GM19328 (cell line): ENCODE results near the gene TMEM181.
A peak's percentile ranks its signal among the peaks of the same experiment; 100 is the strongest.
"Not testable (repeated sequence)": the region's sequence is repeated elsewhere in the genome, so short reads cannot be mapped to it uniquely, and the experiment has no call there.

Experiments used
- ATAC-seq: cut with Tn5 transposase; IDR thresholded peaks from one replicate; pipeline ENCODE4 v1.9.1; 2021; ENCODE audit warnings: mild to moderate bottlenecking, moderate library complexity; ENCODE audit not compliant: unreplicated experiment

Gene TMEM181

DNA sequence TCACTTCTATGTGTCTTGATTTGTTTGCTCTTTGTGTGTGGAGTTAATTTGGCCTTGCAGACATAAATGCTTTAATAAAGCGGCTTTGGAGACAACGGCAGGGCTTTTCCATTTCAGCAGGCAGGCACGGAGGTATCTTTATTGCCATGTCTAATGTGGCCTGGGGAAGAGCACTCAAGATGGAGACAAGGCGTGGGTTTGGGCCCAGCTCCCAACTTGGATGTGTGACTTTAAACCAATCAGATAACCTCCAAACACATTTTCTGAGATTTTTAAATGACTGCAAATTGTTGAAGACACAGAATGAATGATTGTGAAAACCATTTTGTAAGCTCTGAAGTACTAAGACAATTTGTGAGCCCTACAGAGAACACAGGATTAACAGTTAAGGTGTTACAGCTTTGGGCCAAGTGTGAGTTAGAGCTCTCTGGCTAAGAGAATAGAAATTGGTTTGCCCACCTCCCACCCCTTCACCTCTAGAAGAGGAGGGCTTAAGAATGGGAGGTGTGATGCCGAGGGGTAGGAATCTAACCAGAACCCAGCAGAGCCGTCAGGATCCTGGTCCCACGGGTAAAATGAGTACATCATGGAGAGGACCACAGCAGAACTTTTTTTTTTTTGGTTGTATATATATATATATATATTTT lies 75.7 kb downstream of the TMEM181 start:
- no peak for ATAC-seq

DNA sequence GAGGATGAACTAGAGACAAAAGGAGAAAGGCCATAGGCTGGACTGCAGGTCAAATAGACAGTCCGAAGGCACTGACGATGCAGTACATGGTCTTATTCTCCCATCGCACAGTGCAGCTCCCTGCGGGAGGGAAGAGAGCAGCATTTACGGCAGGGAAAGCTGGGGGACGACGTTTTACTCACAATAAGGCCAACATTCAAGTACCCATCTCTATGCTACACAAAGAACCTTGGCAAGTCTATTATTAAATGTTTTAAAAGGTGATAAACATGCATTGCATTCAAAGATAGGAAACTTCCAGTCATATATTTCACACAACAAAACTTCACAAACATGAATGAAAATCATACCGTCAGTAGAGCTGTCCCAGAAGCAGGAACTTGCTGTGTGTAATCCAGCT lies 76.9 kb downstream of the TMEM181 start:
- no peak for ATAC-seq

DNA sequence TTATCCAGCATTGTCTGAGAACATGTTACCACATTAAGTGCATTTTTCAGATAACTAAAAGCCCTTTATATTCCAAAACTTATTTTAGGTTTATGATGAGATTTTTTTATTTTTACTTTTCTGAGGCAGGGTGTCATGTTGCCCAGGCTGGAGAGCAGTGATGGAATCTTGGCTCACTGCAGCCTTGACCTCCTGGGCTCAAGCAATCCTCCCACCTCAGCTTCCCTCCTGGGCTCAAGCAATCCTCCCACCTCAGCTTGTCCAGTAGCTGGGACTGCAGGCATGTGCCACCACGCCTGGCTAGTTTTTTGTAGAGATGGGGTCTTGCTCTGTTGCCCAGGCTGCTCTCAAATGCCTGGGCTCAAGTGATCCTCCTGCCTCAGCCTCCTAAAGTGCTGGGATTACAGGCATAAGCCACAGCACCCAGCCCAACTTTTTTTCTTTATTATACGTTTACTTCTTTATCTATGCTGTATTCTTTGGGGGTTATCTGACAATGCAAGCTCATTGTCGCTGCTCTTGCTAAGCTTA lies 78.5 kb downstream of the TMEM181 start:
- ATAC-seq, result no peak

DNA sequence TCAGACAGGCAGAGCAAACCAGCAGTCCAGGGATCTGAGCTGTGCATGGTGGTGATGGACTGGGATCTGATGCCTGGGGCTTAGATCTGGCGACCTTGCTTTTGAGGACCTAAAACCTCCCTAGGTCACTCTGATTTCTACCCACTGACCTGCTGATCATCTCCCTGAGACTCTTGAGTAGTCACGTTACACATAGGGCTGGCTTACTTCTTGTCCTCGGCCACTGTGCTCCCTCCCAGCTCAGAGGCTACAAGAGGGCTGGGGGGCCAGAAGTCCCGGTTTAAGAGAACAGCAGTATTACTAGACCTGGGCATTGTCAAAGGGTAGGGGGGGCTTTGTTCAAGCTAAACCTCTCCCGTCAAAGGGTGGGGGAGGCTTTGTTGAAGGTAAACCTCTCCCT lies 79.2 kb downstream of the TMEM181 start:
- no peak for ATAC-seq

DNA sequence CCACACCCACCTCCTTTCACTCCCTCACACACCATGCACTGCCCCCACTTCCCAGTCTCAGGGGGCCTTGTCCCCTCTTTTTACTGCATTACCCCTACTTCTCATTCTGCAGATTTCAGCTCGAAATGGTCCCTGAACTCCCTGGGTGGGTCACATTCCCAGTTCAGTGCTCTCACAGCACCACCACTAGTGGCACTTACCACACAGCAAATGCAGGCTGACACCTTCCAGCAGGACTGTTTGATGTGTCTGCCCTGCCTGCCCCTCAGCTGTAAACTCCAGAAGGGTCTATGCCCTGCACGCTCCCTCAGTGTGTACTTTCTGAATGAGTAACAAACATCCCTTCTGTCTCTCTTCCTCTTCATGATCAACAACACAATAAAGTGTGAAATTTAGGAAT lies 80.6 kb downstream of the TMEM181 start:
- no peak for ATAC-seq

DNA sequence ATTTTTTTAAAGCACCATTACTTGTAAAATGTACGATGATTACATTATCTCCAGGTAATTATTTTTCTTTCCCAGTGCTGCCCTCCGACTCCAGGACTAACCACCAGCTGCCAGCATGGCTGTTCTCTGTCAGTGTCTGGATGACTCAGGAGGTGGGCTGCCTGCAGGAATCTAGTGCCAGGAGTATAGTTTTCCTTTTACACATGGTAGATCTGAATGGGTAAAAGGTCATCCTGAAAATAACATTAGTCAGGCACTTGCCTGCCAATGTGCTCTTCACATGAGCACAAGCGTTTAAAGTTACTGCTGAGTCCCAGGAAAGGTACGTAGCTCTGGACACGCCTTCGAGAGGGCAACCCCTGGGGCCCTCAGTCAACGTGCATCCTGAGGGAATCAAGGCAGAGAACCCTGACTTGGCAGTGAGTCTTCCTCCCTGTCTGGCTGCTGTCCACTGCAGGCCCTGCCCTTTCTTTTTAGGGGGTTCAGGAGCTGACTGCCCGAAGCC lies 82.3 kb downstream of the TMEM181 start:
- no peak for ATAC-seq

DNA sequence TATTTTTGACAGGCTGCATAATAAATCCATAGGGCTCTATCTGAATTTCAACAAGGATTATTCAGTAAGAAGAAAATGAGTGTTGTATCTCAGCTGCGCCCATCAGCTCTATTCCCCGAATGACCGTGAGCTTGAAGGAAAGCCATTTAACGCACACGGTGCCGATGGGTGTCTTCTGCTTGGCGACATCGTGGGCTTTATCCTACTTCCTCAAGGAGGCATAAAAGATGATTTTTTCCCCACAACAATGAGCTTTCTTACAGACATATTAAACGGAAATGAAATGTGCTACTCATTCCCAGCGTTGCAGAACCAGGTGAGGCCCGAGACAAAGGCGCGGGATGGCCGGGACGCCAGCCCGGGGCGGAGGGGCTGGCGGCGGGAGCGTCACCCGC lies 83.9 kb downstream of the TMEM181 start:
- peak; percentile 3 for ATAC-seq

DNA sequence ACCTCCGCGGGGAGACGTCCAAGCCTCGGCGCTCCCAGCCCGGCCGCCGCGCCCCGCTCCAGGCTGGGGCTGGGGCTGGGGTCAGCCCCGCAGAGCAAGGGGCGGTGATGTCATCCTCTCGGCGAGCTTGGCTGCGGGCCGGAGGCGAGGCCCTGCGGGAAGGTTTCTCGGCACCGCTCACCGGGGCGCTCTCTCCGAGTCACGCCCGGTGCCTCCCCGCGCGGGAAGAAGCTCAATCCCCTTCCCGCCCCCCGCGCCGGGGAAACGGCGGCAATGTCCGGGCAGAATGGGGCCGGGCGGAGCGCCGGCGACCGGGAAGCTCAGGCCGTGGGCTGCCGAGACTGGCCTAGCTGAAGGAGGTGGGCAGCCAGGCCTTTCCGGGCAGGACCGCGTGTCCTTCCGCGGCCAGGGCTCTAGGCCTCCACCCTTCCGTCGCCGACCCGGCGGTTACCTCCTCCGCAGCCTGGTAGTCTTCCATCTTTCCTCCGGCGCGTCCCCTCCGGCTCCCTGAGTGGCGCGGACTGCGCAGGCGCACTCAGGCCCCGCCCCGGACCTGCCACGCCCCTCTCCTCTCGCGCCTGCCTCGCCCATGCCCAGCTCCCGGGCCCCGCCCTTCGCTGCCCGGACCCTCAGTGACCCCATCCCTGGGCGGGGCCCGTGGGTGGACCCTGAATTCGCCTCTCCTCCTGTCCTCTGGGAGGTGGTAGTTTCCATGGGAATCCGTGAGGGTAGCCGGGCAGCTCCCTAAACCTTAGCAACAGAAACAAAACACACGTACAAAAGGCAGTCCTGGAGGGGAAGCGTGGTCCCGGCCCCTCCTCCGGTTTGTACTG lies 84.6 kb downstream of the TMEM181 start, which contains the start of gene DYNLT1:
Gene DYNLT1 (minus strand): TSS at position 513 of the 833 bp plus-strand sequence. CDS start 35 bp downstream, at position 478.
- ATAC-seq, result peak; percentile 60

DNA sequence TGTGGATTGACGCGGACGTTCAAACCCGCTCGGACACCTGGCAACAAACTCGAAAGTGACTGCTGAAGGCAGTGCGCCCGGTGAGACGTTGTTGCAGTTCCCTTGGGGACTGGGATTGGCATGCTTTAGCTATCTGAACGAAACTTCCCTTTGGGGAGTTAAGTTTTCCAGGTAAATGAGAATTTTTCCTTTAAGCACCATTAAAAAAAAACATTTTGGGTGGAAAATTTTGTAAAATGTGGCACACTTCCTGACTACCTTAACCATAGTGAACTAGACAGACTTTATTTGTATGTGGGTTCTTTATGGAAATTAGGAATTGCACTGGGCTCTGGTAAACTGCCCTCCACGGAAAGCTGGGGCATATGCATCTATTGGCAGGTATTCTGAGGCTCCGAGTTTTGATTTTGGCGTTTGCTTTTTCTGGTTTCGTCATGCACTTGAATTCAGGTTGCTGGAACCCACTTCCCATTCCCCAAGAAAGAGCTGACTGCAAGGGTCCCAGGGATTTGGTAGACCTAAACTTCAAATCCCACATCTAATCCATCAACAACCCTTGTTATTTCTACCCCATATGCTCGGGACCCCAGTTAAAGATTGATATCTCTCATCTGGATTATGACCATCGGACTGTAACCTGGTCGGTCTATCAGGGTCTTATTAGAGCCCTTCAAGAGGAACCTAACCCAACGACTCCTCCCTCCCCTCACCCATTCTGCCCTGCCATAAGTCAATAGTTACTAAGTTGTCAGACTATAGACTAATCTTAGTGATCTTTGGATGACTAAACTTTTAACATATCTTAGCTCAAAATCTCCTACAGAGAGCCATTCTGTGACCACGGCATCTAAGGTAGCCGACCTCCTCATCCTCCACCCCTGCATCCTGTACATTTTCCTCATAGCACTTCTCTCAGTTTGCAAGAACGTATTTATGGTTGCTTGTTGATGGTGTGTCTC lies 85.5 kb downstream of the TMEM181 start:
- no peak for ATAC-seq

DNA sequence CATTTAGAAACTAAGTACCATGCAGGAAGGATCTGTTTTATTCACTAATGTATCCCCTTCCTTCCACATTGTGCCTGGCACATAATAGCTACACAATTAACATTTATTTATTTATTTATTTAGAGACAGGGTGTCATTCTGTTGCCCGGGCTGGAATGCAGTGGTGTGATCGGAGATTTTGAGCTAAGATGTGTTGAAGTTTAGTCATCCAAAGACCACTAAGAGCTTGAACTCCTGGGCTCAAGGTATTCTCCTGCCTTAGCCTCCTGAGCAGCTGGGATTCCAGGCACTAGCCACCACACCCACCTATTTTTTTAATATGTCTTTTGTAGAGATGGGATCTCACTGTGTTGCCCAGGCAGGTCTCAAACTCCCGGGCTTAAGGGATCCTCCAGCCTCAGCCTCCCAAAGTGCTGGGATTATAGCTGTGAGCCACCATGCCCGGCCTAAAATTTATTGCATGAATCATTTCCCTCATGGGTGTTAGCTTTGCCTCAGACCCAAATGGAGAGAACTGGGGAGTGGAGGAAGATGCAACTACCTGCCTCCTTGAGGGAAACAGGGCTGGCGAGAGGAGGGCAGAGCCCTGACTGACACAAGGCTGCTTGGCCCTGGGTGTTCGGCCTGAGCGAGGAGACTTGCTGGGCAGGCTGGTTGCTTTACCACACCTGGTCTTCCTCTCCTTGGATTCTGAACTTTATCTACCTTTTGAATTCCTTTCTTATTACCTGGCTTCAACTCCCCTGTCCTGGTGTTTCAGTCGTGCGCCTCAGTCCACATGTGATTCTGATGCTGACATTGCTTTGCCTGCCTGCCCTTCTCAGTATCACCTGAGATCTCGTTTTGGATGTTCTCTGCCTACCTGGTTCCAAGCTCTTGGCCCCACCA lies 86.4 kb downstream of the TMEM181 start:
- ATAC-seq, result no peak

DNA sequence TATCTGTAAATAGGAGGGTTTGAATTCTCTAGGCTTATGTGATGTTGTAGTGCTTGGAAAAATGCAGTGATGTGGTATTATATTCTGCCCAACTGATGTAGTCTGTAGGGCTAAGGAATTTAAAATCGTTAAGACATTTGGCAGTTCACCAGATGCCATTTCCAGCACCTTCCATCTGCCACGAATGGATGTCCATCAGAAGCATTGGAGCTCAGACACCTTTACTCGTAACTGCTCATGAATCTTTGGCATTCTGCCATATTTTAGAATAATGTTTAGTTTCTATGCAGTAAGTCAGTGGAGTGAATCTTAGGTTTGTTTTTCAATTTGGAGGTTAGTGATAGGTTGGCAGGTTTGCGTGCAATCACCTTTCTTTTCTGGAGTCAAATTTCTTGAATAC lies 87.6 kb downstream of the TMEM181 start:
- no peak for ATAC-seq

DNA sequence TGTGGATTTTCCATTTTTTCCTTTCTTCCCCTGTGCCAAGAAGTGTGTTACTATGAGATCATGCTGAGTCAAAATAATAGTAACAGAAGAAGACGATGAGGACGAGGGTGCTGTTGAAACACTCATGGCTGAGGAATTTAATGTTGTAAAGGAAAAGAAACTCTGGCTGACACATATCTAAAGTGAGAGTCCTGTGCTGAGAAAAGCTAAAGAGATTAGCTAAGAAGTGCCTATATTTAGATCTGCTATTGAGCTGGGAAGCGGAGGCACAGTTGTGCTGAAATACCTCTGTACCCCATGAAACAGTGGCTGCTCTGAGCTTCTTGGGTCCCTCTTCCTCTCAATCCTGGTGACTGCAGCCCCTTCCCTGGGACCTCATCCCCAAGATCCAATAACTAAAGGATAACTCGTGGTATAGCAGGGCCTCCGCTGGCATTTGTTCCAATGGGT lies 88.8 kb downstream of the TMEM181 start:
- no peak for ATAC-seq

DNA sequence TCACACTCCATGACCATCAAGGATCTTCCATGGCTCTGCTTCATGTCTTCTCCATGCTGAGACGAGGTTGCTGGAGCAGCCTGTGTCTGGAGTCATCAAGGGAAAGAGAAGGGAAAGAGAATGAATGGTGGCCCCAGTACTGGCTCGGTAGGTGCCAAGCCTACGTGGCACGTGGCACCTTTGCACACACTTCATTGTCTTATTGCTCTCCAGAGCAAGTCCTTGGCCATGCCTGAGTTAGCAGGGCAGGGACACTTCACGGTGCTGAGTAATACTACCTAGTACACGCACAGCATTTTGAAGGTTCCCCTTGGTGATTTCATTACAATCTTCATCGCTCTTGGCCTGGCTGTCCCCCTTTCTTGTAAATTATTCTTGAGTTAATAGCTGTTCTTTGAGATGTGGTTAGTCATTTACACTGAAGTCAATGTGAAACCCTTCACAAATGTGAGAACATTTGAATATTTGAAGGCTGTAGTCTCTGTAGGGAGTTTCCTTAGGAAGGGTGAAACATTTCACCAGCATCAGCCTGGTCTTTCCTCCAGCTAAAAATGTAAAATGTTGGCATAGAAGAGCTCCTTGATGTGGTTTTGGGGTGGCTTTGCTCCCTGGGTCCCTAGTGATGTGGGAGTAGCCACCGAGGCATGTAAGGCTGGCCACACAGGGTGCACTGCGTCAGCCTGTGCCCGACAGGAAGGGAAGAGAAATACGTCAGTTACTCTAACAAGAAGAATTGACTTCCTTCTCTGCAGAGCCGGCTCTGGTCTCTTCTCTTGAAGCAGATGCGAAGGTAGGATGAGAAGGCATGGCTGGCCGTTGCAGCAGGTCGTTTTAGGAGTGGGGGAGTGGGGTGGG lies 89.6 kb downstream of the TMEM181 start, which contains the start of gene SYTL3:
Gene SYTL3 (plus strand): TSS at position 766 of the 855 bp plus-strand sequence. CDS start 13,215 bp downstream, outside the sequence.
- ATAC-seq, result peak; percentile 49

DNA sequence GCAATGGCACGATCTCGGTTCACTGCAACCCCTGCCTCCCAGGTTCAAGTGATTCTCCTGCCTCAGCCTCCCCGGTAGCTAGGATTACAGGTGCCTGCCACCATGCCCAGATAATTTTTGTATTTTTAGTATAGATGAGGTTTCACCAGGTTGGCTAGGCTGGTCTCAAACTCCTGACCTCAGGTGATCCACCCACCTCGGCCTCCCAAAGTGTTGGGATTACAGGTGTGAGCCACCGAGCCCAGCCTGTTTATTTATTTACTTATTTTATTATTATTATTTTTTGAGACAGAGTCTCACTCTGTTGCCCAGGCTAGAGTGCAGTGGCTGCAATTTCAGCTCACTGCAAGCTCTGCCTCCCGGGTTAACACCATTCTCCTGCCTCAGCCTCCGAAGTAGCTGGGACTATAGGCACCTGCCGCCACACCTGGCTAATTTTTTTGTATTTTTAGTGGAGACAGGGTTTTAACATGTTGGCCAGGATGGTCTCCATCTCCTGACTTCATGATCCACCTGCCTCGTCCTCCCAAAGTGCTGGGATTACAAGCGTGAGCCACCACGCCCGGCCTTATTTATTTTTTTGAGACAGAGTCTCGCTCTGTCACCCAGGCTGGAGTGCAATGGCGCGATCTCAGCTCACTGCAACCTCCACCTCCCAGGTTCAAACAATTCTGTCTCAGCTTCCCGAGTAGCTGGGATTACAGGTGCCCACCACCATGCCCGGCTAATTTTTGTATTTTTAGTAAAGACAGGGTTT lies 92.3 kb downstream of the TMEM181 start:
- ATAC-seq, result not testable (repeated sequence)

DNA sequence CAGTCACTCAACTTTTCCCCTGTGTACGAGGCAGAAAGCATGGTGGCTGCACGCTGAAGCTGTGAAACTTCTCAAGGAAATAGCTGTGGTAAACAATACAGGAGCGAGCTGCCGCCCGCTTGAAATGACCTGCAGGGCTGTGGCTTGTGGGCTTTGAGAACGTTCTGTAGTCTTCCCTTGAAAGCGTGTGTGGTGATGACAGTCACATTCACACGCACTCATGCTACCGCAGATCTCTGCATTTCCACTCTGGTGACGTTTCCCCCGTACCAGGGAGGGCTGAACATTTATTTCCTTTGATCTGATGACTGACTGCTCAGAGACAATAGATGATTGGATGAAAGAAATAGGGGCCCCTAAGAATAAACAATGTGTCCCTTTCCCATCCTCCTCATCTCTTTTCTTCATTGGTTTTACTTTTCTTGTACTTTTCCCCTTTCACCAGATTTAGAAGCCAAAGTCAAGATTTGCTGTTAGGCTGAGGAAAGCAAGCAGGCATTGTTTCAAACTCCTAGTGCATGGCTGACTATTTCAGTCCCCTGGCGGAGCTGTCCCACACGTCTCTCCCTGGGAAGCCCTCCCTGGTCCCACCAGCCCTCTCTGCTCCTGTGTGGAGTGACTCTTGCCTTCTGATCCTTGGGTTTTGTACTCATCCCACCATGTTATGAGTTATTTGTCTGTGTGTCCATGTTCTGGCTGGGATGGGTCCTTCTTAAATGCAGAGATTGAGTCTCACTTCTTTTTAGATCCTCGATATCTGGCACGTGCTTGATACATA lies 93.9 kb downstream of the TMEM181 start:
- peak; percentile 48 for ATAC-seq

DNA sequence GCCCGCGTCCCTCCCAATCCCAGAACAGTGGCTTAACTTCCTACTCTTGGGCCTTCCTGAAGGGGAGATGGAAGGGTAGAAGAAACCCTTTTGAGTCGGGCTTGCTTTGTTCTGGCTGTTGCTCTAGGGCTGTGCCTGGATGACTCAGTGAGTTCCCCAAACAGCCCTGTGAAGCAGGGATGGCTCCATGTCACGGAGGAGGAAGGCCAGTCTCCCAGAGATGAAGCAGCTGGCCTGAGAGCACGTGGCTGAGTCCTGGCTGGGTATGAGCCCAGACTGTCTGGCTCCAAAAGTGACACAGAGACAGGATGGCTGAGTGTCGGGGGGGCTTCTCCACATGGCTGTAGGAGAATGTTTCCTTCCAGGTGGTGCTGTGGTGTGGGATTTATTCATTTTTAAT lies 94.6 kb downstream of the TMEM181 start:
- ATAC-seq, result no peak

DNA sequence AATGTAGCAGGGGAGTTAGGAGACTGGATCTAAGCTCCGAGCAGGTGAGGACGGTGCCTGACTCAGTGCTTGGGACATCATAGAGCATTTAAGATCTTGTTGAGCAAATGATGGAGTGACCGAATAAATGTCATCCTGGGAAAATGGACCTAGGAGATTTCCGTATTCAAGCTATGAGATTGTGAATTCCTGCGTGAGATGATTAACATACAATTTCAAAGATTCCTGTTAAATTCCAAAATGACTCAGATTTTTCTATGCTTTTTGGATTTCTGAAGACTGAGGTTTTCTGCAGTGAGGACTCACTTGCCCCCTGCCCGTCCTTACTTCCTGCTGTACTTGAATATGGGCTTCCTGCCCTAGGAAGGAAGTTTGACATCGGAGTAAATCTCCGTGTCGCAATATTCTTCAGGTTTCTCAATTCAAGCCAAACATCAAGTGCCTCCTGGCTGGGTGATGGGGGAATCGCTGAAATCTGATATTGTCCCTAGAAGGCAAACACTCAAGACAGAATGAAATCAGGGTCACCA lies 95.1 kb downstream of the TMEM181 start:
- no peak for ATAC-seq
